Right renal cortex interstitium (tissue), 3 donors: Measurements from ENCODE around the gene HOXA4. TPM values are rescaled to one million over a fixed set of nuclear protein-coding genes. Genes with fewer than 3 reads are reported as not detected.

Experiments
- DNase-seq, 3 donors: peaks; one replicate each; pipeline ENCODE4 v3.0.0-alpha.2; 2013; ENCODE audit warnings: low read depth in 3 of 3, low spot score in 2 of 3
- polyA plus RNA-seq, 3 donors: library from polyadenylated mRNA; unstranded; fragments of 120-200 nt; gene quantifications; one replicate each; pipeline ENCODE4 v1.2.1, GENCODE V29; 2013; ENCODE audit not compliant: insufficient read length in 3 of 3

HOXA4 gene
- polyA plus RNA-seq, 3 donors = 15.7 to 22.5 (median 17.3) TPM

- no peak for DNase-seq
Observed at GRCh38 chr7:27159266-27160144, 28.9 kb upstream of the HOXA4 start.

DNA sequence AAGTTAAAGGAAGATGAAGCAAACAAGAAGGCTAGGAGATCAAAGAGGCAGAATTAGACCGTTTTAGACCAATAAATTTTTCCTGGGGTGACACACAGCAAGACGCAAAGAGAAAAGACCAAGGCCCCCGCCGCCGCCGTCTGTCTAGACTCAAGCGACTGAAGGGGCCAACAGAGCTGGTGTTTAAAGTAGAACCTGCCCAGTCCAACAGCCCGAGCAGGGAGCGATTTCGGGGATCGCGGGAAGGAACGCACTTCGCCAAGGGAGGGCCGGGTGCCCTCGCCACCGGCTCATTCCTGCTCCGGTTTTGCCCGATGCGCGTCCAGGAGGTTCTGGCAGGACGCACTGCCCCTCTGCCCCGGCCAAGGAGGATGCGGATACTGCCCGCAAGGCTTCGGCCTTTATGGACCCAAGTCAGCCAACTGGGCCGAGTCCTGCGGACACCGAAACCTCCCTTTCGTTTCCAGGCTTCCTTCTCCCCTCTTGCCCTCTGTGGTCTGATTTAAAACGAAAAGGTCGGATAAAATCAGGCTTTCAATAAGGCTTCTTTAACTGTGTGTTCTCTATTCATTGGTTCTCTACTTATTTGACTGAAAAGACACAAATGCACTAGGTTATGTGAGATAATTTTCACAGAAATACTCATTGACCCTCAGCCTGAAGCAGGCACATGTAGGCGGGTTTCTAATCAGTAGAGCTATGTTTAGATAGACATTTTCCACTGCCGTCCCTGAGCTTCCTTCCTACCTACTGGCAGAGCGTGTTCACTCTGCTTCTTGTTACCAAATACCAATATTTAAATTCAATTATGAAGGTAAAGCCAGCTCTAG lies 28.1 kb upstream of the HOXA4 start:
- no peak for DNase-seq

- no peak for DNase-seq
Observed at GRCh38 chr7:27157702-27158431, 27.3 kb upstream of the HOXA4 start.

GRCh38 chr7:27156916-27157701 lies 26.6 kb upstream of the HOXA4 start:
- DNase-seq = no peak

DNA sequence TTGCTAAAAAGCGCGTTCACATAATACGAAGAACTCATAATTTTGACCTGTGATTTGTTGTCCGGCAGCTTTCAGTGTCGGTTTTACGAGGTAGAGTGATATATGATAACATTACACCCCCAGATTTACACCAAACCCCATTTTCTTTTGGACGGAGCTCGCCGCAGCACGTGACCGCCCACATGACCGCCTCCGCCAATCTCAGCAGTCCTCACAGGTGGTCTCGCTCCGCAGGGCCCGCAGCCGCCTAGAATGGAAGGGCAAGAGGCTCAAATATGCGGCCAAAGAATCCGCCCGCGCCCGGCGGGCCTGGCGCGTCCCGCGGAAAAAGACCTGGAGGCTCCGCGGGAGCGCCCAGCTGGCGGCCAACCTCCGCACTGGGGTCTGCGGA lies 25.9 kb upstream of the HOXA4 start, which contains the start of gene HOXA7:
Gene HOXA7 (minus strand): TSS at position 168 of the 391 bp plus-strand sequence. CDS start 130 bp downstream, at position 38.
- peak in 1 of 3 donors; percentile 88 for DNase-seq

GRCh38 chr7:27155816-27156507 lies 25.4 kb upstream of the HOXA4 start:
- no peak for DNase-seq

DNA sequence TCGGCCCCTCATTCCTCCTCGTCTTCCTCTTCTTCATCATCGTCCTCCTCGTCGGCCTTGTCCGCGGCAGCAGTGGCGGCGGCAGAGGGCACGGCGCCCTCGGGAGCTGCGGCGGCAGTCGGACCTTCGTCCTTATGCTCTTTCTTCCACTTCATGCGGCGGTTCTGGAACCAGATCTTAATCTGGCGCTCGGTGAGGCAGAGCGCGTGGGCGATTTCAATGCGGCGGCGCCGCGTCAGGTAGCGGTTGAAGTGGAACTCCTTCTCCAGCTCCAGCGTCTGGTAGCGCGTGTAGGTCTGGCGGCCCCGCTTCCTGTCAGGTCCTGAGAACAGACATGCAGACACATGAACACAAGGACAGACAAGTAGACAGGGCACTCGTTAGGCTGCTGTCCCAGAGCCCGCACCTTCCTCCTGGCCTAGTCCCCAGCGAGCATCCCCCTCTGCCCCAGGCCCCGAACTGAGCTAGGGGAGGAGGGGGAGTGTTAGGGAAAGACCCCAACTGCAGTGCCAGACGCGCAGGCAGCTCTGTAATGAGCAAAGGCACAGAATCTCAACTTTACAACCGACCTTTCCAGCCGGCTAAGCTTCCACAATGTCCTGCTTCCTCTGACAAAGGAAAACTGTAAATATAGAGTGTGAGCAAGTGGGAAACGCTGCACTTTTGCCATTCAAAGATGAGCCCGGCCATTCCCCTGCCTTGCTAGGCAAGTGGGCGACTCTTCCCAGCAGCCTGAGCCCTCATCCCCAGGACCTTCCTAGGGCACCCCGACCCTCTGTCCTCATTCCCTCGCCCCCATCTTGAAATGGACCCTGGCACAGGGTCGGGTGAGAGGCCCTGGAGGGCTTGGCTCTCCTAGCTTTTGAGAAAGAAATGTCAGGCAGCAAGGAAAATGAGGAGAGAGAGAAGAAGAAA lies 24.6 kb upstream of the HOXA4 start:
- no peak for DNase-seq

- no peak for DNase-seq
Observed at GRCh38 chr7:27154369-27154768, 23.8 kb upstream of the HOXA4 start.

GRCh38 chr7:27153526-27153925 lies 23.0 kb upstream of the HOXA4 start:
- no peak for DNase-seq

GRCh38 chr7:27152816-27153442 lies 22.4 kb upstream of the HOXA4 start:
- DNase-seq = no peak

DNA sequence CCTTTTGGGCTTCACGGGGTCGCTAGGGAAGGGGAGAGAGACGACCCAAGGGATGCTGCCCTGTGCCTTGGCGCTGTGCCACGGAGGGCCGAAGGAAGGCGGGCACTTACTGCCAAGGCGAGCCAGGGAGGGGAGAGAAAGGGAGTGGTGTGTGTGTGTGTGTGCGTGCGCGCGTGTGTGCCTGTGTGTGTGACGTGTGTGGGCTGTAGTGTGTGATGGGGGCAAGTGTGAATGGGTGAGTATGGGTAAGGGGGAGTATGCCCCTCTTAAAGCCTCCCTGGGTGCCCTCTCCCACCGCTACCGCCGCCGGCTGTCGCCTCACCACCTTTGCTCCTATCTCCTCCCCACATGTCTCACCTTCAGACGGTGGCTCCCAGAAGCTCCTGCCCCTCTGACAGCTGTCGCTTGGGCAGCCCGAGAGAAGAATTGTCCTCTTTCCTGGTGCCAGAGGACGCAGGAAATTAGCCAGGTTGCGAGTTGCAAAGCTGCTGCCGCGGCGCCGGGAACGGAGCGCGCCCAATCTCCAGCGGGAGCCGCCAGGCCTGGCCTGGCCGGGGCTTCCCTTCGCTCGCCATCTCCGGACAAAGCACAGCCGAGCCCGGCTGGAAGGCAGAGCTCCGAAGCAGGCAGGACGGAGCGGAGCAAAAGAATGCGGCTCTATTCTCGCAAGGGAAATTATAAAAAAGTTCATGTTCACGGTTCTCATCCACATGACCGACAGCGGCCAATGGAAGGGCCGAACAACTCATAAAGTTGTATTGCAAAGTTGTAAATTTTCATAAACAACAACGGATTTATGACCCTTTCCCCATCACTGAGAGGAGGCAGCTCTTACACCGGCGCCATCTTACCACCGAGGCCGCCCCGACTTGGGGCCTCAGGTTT lies 21.6 kb upstream of the HOXA4 start, which contains the start of gene HOXA3:
Gene HOXA3 (minus strand): TSS at position 653 of the 885 bp plus-strand sequence. CDS start 41,943 bp downstream, outside the sequence.
- peak in 1 of 3 donors; percentile 86 for DNase-seq

- DNase-seq = no peak
Observed at GRCh38 chr7:27151341-27151930, 20.9 kb upstream of the HOXA4 start.

GRCh38 chr7:27150568-27151340 lies 20.2 kb upstream of the HOXA4 start:
- DNase-seq = no peak

DNA sequence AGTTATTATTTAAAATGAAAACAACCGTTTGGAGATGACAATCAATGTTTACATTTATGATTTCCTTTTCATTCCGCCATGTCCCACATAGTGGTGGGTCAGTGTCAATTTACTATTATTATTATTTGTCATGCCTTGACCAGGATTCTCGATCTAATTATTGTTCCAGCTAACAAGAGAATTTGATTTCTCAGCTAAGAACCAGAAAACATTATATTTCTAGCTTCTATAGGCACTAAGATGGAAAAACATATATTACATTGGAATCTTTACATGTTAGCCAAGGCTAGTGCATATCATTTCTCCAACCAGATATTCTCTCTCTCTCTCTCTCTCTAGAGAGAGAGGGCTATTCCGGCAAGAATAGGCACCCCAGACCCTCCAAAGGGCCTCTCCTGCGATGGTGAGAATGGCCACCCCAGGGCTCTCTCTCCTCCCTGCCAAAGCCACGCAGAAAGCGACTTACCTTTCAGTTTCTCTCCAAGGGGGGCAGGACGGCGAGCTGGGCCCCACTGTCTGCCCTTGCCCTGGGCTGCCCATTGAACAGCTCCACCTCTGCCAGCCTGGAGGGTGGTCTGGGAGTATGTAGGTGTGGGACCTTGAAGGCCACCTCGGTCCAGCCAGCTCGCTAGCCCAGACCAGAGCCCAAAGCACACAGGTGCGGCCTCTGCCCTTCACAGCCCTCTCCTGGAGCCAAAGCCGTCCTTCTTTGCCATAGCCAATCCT lies 19.4 kb upstream of the HOXA4 start:
- DNase-seq = no peak
